T-cell (primary cell): ENCODE data around the gene FSD2. TPM values are rescaled to one million over a fixed set of nuclear protein-coding genes. Genes with fewer than 3 reads are reported as not detected.
"Not testable (repeated sequence)": the region's sequence is repeated elsewhere in the genome, so short reads cannot be mapped to it uniquely, and the experiment has no call there.

Experiments used
- ATAC-seq, 4 experiments: fragments of 200-7000 bp in 3 of 4; fragments of 150-1000 bp in 1 of 4; cut with Tn5 transposase; replicated peaks in 1 of 4; 1 replicate in 3 of 4; 2 replicates in 1 of 4; pipeline ENCODE4 v1.10.0; 2021; ENCODE audit warnings: moderate library complexity in 3 of 4, mild to moderate bottlenecking in 2 of 4, moderate number of reproducible peaks in 1 of 4
- CTCF ChIA-PET, 2 donors: fragments of 300-600 bp; sonication (Branson Sonifier 250); formaldehyde crosslinking; loops; one replicate each; lab custom pipeline; 2022; ENCODE audit warnings: antibody characterized with exemption in 2 of 2; lab: Charles Lee
- POLR2A ChIA-PET, 2 donors: fragments of 300-600 bp; sonication (Branson Sonifier 250); formaldehyde crosslinking; loops; one replicate each; lab custom pipeline; 2022; ENCODE audit warnings: antibody characterized with exemption in 2 of 2; lab: Charles Lee
- DNase-seq, 35 experiments: peaks; one replicate each; pipeline versions ENCODE4 v3.0.0 to v3.0.0-alpha.2; 2013 to 2023
- H3K27ac ChIP-seq: one replicate; pipeline ENCODE4 v1.5.1; 2013; ENCODE audit warnings: low read length
- H3K27me3 ChIP-seq, 2 experiments: replicated peaks in 1 of 2; 1 replicate in 1 of 2; 2 replicates in 1 of 2; pipeline versions ENCODE4 v1.6.1 to v1.7.0; 2013; ENCODE audit warnings: low read length in 1 of 2, mixed read lengths in 1 of 2; ENCODE audit not compliant: control insufficient read depth in 2 of 2, insufficient read depth in 2 of 2; ENCODE audit errors: extremely low read depth in 1 of 2
- H3K36me3 ChIP-seq, 2 donors: 1 replicate in 1 of 2; 2 replicates in 1 of 2; pipeline versions ENCODE4 v1.6.1 to v1.7.0; 2013; ENCODE audit warnings: low read length in 1 of 2; ENCODE audit not compliant: control insufficient read depth in 2 of 2, insufficient read depth in 1 of 2; ENCODE audit errors: extremely low read depth in 1 of 2
- H3K4me1 ChIP-seq, 2 experiments: 1 replicate in 1 of 2; 2 replicates in 1 of 2; pipeline versions ENCODE4 v1.6.1 to v1.7.0; 2013; ENCODE audit warnings: low read length in 2 of 2, mixed read lengths in 1 of 2; ENCODE audit not compliant: insufficient read depth in 2 of 2, control insufficient read depth in 1 of 2; ENCODE audit errors: extremely low read depth in 1 of 2
- H3K4me3 ChIP-seq, 2 donors: 1 replicate in 1 of 2; 2 replicates in 1 of 2; pipeline versions ENCODE4 v1.5.1 to v1.7.0; 2013; ENCODE audit warnings: mild to moderate bottlenecking in 2 of 2, low read length in 1 of 2, moderate library complexity in 1 of 2; ENCODE audit not compliant: control insufficient read depth in 1 of 2; ENCODE audit errors: extremely low read depth in 1 of 2
- H3K9me3 ChIP-seq: 2 replicates; pipeline ENCODE4 v1.7.0; 2013
- H3K27ac Mint-ChIP-seq, 2 donors: one replicate each; pipeline ENCODE4 v1.8.0; 2020 to 2021; ENCODE audit warnings: mild to moderate bottlenecking in 2 of 2, mixed read lengths in 2 of 2
- H3K27me3 Mint-ChIP-seq, 2 donors: one replicate each; pipeline ENCODE4 v1.8.0; 2021 to 2022; ENCODE audit warnings: mixed read lengths in 2 of 2
- H3K36me3 Mint-ChIP-seq: one replicate; pipeline ENCODE4 v1.8.0; 2021; ENCODE audit warnings: mixed read lengths
- H3K4me1 Mint-ChIP-seq, 3 donors: one replicate each; pipeline ENCODE4 v1.8.0; 2020 to 2022; ENCODE audit warnings: mixed read lengths in 3 of 3, mild to moderate bottlenecking in 1 of 3
- H3K4me3 Mint-ChIP-seq, 3 donors: one replicate each; pipeline ENCODE4 v1.8.0; 2020 to 2022; ENCODE audit warnings: mild to moderate bottlenecking in 3 of 3, mixed read lengths in 3 of 3, moderate library complexity in 3 of 3
- H3K9me3 Mint-ChIP-seq, 3 donors: one replicate each; pipeline ENCODE4 v1.8.0; 2020 to 2022; ENCODE audit warnings: mixed read lengths in 3 of 3
- WGBS: methylation state at CpG from one replicate; pipeline ENCODE4 v1.1.5; 2013; ENCODE audit warnings: missing lambda C conversion rate; ENCODE audit not compliant: insufficient coverage; 5-methylcytosine and 5-hydroxymethylcytosine counted together
- total RNA-seq, 35 experiments: library from RNA in 6 of 35; stranded (reverse) in 6 of 35; fragments of 120-200 nt in 1 of 35; gene quantifications; one replicate each; pipeline versions ENCODE4 v1.2.1 to v1.2.4 and lab custom pipeline; 2013 to 2026

The FSD2 gene
- total RNA-seq, 5 donors from 2014 or later (not counting 1 experiment from before 2014, with no cell fraction given): not detected

- 88% methylated on average over 3 of the region's 5 CpGs for WGBS
- CTCF ChIA-PET: interaction anchor here in 1 of 2 donors (0.6 kb wide), 1 partner anchor 79 kb away, joined by 3 read pairs; no protein-coding TSS in a partner anchor
- DNase-seq: no peak
- Mint-ChIP-seq H3K27me3 (no peaks in the 10 kb centered on the region), H3K36me3 (peaks cover 74% of the 10 kb centered on the region), H3K4me3 (no peak overlapping the region), H3K9me3 (peaks cover 0 to 3% (median 0%) of the 10 kb centered on the region in 3 donors), H3K27ac (no peak overlapping the region), H3K4me1 (peaks cover 19 to 31% (median 24%) of the 10 kb centered on the region in 3 donors)
- ATAC-seq: no peak
- Histone ChIP-seq H3K9me3 (no peaks in the 10 kb centered on the region), H3K27me3 (no peaks in the 10 kb centered on the region), H3K27ac (no peak overlapping the region), H3K4me1 (no peaks in the 10 kb centered on the region), H3K4me3 (no peak overlapping the region), H3K36me3 (peaks cover 11 to 86% of the 10 kb centered on the region in 2 donors)
- POLR2A ChIA-PET: interaction anchor here in 1 of 2 donors (0.6 kb wide), 1 partner anchor 171 kb away, joined by 7 read pairs; no protein-coding TSS in a partner anchor
Measured at GRCh38 chr15:82831894-82832600, 26.2 kb upstream of the FSD2 start.

GRCh38 chr15:82830427-82831173, 24.7 kb upstream of the FSD2 start:
- Mint-ChIP-seq H3K27ac (no peak overlapping the region), H3K9me3 (no peaks in the 10 kb centered on the region), H3K4me1 (peaks cover 19 to 31% (median 24%) of the 10 kb centered on the region in 3 donors), H3K4me3 (no peak overlapping the region), H3K27me3 (no peaks in the 10 kb centered on the region), H3K36me3 (peaks cover 72% of the 10 kb centered on the region)
- DNase-seq: no peak
- ATAC-seq: no peak
- Histone ChIP-seq H3K4me1 (no peaks in the 10 kb centered on the region), H3K27me3 (no peaks in the 10 kb centered on the region), H3K4me3 (no peak overlapping the region), H3K36me3 (peaks cover 10 to 82% of the 10 kb centered on the region in 2 donors), H3K27ac (no peak overlapping the region), H3K9me3 (no peaks in the 10 kb centered on the region)
- 83% methylated on average over 16 of the region's 18 CpGs for WGBS
- ChIA-PET POLR2A (interaction anchor here in 1 of 2 donors (0.5 kb wide), 1 partner anchor 64 kb away, joined by 6 read pairs; no protein-coding TSS in a partner anchor), CTCF (no interaction called here)

GRCh38 chr15:82829234-82829633, 23.4 kb upstream of the FSD2 start:
- H3K36me3 ChIP-seq: peaks cover 10 to 85% of the 10 kb centered on the region in 2 donors
- no peaks in the 10 kb centered on the region for H3K4me1 ChIP-seq
- Mint-ChIP-seq H3K27me3 (no peaks in the 10 kb centered on the region), H3K9me3 (no peaks in the 10 kb centered on the region), H3K4me3 (no peak overlapping the region), H3K36me3 (peaks cover 61% of the 10 kb centered on the region), H3K4me1 (peaks cover 19 to 31% (median 24%) of the 10 kb centered on the region in 3 donors), H3K27ac (no peak overlapping the region)
- no peak overlapping the region for H3K4me3 ChIP-seq
- no peak overlapping the region for H3K27ac ChIP-seq
- CTCF ChIA-PET: interaction anchor here in 1 of 2 donors (0.7 kb wide), 1 partner anchor 340 kb away, joined by 4 read pairs; no protein-coding TSS in a partner anchor
- DNase-seq: no peak
- peak in 1 of 4 experiments; percentile 6 for ATAC-seq
- H3K9me3 ChIP-seq: no peaks in the 10 kb centered on the region
- 100% methylated on average over 3 of the region's 4 CpGs for WGBS
- H3K27me3 ChIP-seq: no peaks in the 10 kb centered on the region
- POLR2A ChIA-PET: no interaction called here

DNA sequence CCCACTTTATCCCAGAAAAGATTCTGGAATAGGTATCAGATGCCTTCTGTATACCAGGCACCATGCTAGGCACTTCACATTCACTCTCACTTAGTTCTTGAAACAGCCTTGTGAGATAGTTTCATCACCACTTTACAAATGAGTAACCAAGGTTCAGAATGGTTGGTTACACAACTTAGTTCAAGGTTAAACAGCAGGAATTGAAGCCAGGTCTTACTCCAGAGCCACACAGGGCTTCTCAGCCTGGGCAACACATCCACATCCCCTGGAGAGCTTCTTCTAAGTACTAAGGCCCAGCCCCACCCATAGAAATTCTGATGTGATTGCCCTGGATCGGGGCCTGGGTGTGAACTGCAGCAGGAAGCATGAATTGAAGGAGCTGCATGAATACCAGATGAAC, 22.2 kb upstream of the FSD2 start:
- ChIA-PET POLR2A (interaction anchor here in 1 of 2 donors (1.6 kb wide), 1 partner anchor 10 kb away, joined by 4 read pairs; no protein-coding TSS in a partner anchor), CTCF (no interaction called here)
- DNase-seq: no peak
- no peaks in the 10 kb centered on the region for H3K27me3 Mint-ChIP-seq
- H3K4me3 Mint-ChIP-seq: no peak overlapping the region
- Histone ChIP-seq H3K36me3 (peaks cover 5 to 83% of the 10 kb centered on the region in 2 donors), H3K27me3 (no peaks in the 10 kb centered on the region), H3K4me1 (no peaks in the 10 kb centered on the region), H3K4me3 (no peak overlapping the region), H3K27ac (no peak overlapping the region), H3K9me3 (no peaks in the 10 kb centered on the region)
- H3K4me1 Mint-ChIP-seq: peaks cover 19 to 28% (median 21%) of the 10 kb centered on the region in 3 donors
- ATAC-seq: peak in 1 of 4 experiments; percentile 2
- WGBS: no CpG with 5 or more reads among the region's 1 CpG
- no peak overlapping the region for H3K27ac Mint-ChIP-seq
- H3K36me3 Mint-ChIP-seq: peaks cover 55% of the 10 kb centered on the region
- H3K9me3 Mint-ChIP-seq: no peaks in the 10 kb centered on the region

GRCh38 chr15:82823049-82823448, 17.2 kb upstream of the FSD2 start:
- Histone ChIP-seq H3K27ac (no peak overlapping the region), H3K4me1 (no peaks in the 10 kb centered on the region), H3K27me3 (no peaks in the 10 kb centered on the region), H3K36me3 (peaks cover 6 to 69% of the 10 kb centered on the region in 2 donors), H3K9me3 (no peaks in the 10 kb centered on the region), H3K4me3 (no peak overlapping the region)
- Mint-ChIP-seq H3K27ac (no peak overlapping the region), H3K4me3 (no peak overlapping the region), H3K27me3 (no peaks in the 10 kb centered on the region), H3K4me1 (peaks cover 8 to 13% (median 8%) of the 10 kb centered on the region in 3 donors), H3K36me3 (peaks cover 48% of the 10 kb centered on the region), H3K9me3 (no peaks in the 10 kb centered on the region)
- no peak for ATAC-seq
- CTCF ChIA-PET: no interaction called here
- POLR2A ChIA-PET: interaction anchor here (0.9 to 1.7 kb wide), 2 partner anchors 10 to 12 kb away, joined by 3 to 10 read pairs; no protein-coding TSS in a partner anchor
- WGBS: no CpG with 5 or more reads among the region's 5 CpGs
- DNase-seq: no peak

DNA sequence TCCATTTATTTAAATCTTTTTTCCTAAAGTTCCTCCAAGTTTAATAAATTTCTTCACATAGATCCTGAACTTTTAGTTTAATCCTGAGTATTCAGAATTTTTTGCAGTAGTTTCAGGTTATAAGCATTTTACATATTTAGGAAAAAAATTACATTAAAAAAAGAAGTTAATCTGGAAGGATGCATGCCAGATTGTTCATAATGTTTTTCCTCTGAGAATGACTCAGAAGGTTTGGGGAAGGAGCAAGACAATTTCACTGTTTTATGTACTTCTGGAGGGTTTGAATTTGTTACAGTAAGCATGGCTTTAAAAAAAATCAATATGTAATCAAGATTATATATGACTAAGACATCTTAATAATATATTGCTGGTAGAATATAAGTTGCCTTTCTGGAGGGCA, 16.0 kb upstream of the FSD2 start:
- ATAC-seq, H3K9me3 Mint-ChIP-seq, H3K27me3 Mint-ChIP-seq, H3K9me3 ChIP-seq, H3K4me3 Mint-ChIP-seq, H3K27ac Mint-ChIP-seq, CTCF ChIA-PET, DNase-seq, POLR2A ChIA-PET, H3K4me1 ChIP-seq, H3K27me3 ChIP-seq, H3K4me3 ChIP-seq, H3K27ac ChIP-seq: not testable (repeated sequence)
- peaks cover 12 to 16% (median 12%) of the 10 kb centered on the region in 3 donors for H3K4me1 Mint-ChIP-seq
- H3K36me3 ChIP-seq: peaks cover 5 to 74% of the 10 kb centered on the region in 2 donors
- H3K36me3 Mint-ChIP-seq: peaks cover 52% of the 10 kb centered on the region
